Large intestine (tissue), 3 donors: ENCODE results near the gene ZNF81. TPM values are rescaled to one million over a fixed set of nuclear protein-coding genes. Genes with fewer than 3 reads are reported as not detected.
A peak's percentile ranks its signal among the peaks of the same experiment; 100 is the strongest.

Experiments
- DNase-seq, 2 donors: peaks; one replicate each; pipeline versions ENCODE4 v3.0.0 to v3.0.0-alpha.2; 2013
- H3K27ac ChIP-seq: one replicate; pipeline ENCODE4 v1.5.1; 2013; ENCODE audit warnings: low read length
- H3K27me3 ChIP-seq: 2 replicates; pipeline ENCODE4 v1.6.1; 2013; ENCODE audit warnings: low read length; ENCODE audit not compliant: control insufficient read depth, insufficient read depth
- H3K36me3 ChIP-seq: 2 replicates; pipeline ENCODE4 v1.6.1; 2013; ENCODE audit warnings: low read length; ENCODE audit not compliant: control insufficient read depth, insufficient read depth
- H3K4me1 ChIP-seq: one replicate; pipeline ENCODE4 v1.6.1; 2013; ENCODE audit warnings: low read length; ENCODE audit not compliant: control insufficient read depth, insufficient read depth
- H3K4me3 ChIP-seq: one replicate; pipeline ENCODE4 v1.5.1; 2013; ENCODE audit warnings: low read length
- H3K9me3 ChIP-seq: one replicate; pipeline ENCODE4 v1.6.1; 2013; ENCODE audit warnings: mild to moderate bottlenecking, low read depth, low read length, moderate library complexity; ENCODE audit not compliant: control insufficient read depth
- WGBS: methylation state at CpG from one replicate; pipeline ENCODE4 v1.1.5; 2013; ENCODE audit warnings: low lambda C conversion rate; ENCODE audit not compliant: insufficient coverage; 5-methylcytosine and 5-hydroxymethylcytosine counted together
- polyA plus RNA-seq: library from polyadenylated mRNA; unstranded; fragments of 120-200 nt; gene quantifications from one replicate; pipeline ENCODE4 v1.2.1, GENCODE V29; 2013

Gene ZNF81
- polyA plus RNA-seq, 1 donor = 6.3 TPM

- no peak for DNase-seq
- H3K4me3 ChIP-seq = no peak overlapping the region
- H3K9me3 ChIP-seq = no peaks in the 10 kb centered on the region
- H3K27ac ChIP-seq = no peak overlapping the region
- H3K4me1 ChIP-seq = no peaks in the 10 kb centered on the region
- no peaks in the 10 kb centered on the region for H3K36me3 ChIP-seq
- no CpG with 5 or more reads among the region's 12 CpGs for WGBS
- no peaks in the 10 kb centered on the region for H3K27me3 ChIP-seq
These were observed 29.2 kb upstream of the ZNF81 start for GRCh38 chrX:47807548-47807947.

- H3K4me1 ChIP-seq = no peaks in the 10 kb centered on the region
- no peaks in the 10 kb centered on the region for H3K27me3 ChIP-seq
- no peaks in the 10 kb centered on the region for H3K9me3 ChIP-seq
- H3K4me3 ChIP-seq = no peak overlapping the region
- no CpG with 5 or more reads among the region's 9 CpGs for WGBS
- H3K27ac ChIP-seq = no peak overlapping the region
- DNase-seq = no peak
- H3K36me3 ChIP-seq = no peaks in the 10 kb centered on the region
These were observed 27.6 kb upstream of the ZNF81 start for GRCh38 chrX:47808904-47809788.

GRCh38 chrX:47814851-47815250 lies 21.9 kb upstream of the ZNF81 start:
- H3K27ac ChIP-seq = no peak overlapping the region
- no peaks in the 10 kb centered on the region for H3K9me3 ChIP-seq
- no peak overlapping the region for H3K4me3 ChIP-seq
- DNase-seq = no peak
- H3K27me3 ChIP-seq = no peaks in the 10 kb centered on the region
- H3K36me3 ChIP-seq = no peaks in the 10 kb centered on the region
- WGBS = no CpG with 5 or more reads among the region's 1 CpG
- peaks cover 3% of the 10 kb centered on the region for H3K4me1 ChIP-seq

GRCh38 chrX:47815901-47816845 lies 20.5 kb upstream of the ZNF81 start:
- H3K36me3 ChIP-seq = no peaks in the 10 kb centered on the region
- H3K9me3 ChIP-seq = no peaks in the 10 kb centered on the region
- 80% methylated on average over 1 of the region's 4 CpGs for WGBS
- no peak for DNase-seq
- no peak overlapping the region for H3K4me3 ChIP-seq
- no peak overlapping the region for H3K27ac ChIP-seq
- H3K27me3 ChIP-seq = no peaks in the 10 kb centered on the region
- H3K4me1 ChIP-seq = peaks cover 3% of the 10 kb centered on the region

GRCh38 chrX:47817421-47817820 lies 19.3 kb upstream of the ZNF81 start:
- WGBS = no CpG with 5 or more reads among the region's 1 CpG
- Histone ChIP-seq H3K4me1 (peaks cover 3% of the 10 kb centered on the region), H3K9me3 (no peaks in the 10 kb centered on the region), H3K27ac (no peak overlapping the region), H3K4me3 (no peak overlapping the region), H3K36me3 (no peaks in the 10 kb centered on the region), H3K27me3 (no peaks in the 10 kb centered on the region)
- DNase-seq = no peak

- no peak for DNase-seq
- no peaks in the 10 kb centered on the region for H3K9me3 ChIP-seq
- H3K36me3 ChIP-seq = no peaks in the 10 kb centered on the region
- peaks cover 3% of the 10 kb centered on the region for H3K4me1 ChIP-seq
- WGBS = no CpG with 5 or more reads among the region's 1 CpG
- H3K27ac ChIP-seq = no peak overlapping the region
- H3K4me3 ChIP-seq = no peak overlapping the region
- H3K27me3 ChIP-seq = no peaks in the 10 kb centered on the region
These were observed 18.8 kb upstream of the ZNF81 start for GRCh38 chrX:47817897-47818296.

DNA sequence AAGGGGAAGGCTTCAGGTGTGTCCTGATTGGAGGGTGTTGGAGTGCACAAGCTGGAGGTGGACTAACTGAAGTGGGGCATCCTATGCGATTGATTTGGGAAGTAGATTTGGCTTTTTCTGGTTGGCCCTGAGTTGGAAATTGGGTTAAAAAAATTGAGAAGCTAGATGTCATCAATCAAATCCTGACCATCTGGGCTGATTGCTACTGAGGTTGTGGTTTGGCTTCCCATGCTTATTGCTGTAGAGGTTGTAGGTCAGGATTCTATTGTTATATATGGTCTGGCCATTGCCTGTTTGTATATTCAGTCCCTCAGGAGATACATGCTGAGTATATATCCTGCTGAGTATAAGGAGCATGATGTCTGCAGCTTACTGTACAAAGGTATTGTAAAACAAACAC lies 7.7 kb upstream of the ZNF81 start:
- Histone ChIP-seq H3K27ac (no peak overlapping the region), H3K4me3 (no peak overlapping the region), H3K4me1 (no peaks in the 10 kb centered on the region), H3K36me3 (no peaks in the 10 kb centered on the region), H3K9me3 (no peaks in the 10 kb centered on the region), H3K27me3 (no peaks in the 10 kb centered on the region)
- no peak for DNase-seq
- no CpG with 5 or more reads among the region's 1 CpG for WGBS

- H3K4me1 ChIP-seq = no peaks in the 10 kb centered on the region
- H3K9me3 ChIP-seq = no peaks in the 10 kb centered on the region
- H3K36me3 ChIP-seq = no peaks in the 10 kb centered on the region
- peak in 1 of 2 donors; percentile 9 for DNase-seq
- no peaks in the 10 kb centered on the region for H3K27me3 ChIP-seq
- no CpG with 5 or more reads among the region's 2 CpGs for WGBS
- no peak overlapping the region for H3K4me3 ChIP-seq
- H3K27ac ChIP-seq = no peak overlapping the region
These were observed 4.9 kb upstream of the ZNF81 start for GRCh38 chrX:47831788-47832187.

- no peak overlapping the region for H3K4me3 ChIP-seq
- H3K4me1 ChIP-seq = peaks cover 2% of the 10 kb centered on the region
- H3K36me3 ChIP-seq = no peaks in the 10 kb centered on the region
- no peak overlapping the region for H3K27ac ChIP-seq
- no peaks in the 10 kb centered on the region for H3K9me3 ChIP-seq
- H3K27me3 ChIP-seq = no peaks in the 10 kb centered on the region
- WGBS = 100% methylated on average over 1 of the region's 1 CpG
- no peak for DNase-seq
These were observed 1.7 kb downstream of the ZNF81 start for GRCh38 chrX:47838361-47838760.

GRCh38 chrX:47840111-47840510 lies 3.4 kb downstream of the ZNF81 start:
- no CpG with 5 or more reads among the region's 4 CpGs for whole genome bisulfite sequencing
- no peaks in the 10 kb centered on the region for H3K27me3 ChIP-seq
- H3K4me3 ChIP-seq = no peak overlapping the region
- no peaks in the 10 kb centered on the region for H3K9me3 ChIP-seq
- peak in 1 of 2 donors; percentile 37 for DNase-seq
- H3K36me3 ChIP-seq = no peaks in the 10 kb centered on the region
- peaks cover 2% of the 10 kb centered on the region for H3K4me1 ChIP-seq
- no peak overlapping the region for H3K27ac ChIP-seq
